Hepatocyte (in vitro differentiated cells): Measurements from ENCODE around the gene FAM24B.

Experiments used
- CTCF ChIP-seq: fragments of 200-600 bp; sonication (generic); IDR thresholded peaks from 2 replicates; pipeline ENCODE4 v1.5.1; 2016; ENCODE audit warnings: antibody characterized with exemption, mild to moderate bottlenecking; ENCODE audit not compliant: poor library complexity
- EZH2phosphoT487 ChIP-seq: fragments of 200-600 bp; sonication (generic); IDR thresholded peaks from one replicate; pipeline ENCODE4 v1.6.1; 2018; ENCODE audit warnings: antibody characterized with exemption, mild to moderate bottlenecking, low read depth, moderate library complexity; ENCODE audit not compliant: unreplicated experiment, severe bottlenecking

DNA sequence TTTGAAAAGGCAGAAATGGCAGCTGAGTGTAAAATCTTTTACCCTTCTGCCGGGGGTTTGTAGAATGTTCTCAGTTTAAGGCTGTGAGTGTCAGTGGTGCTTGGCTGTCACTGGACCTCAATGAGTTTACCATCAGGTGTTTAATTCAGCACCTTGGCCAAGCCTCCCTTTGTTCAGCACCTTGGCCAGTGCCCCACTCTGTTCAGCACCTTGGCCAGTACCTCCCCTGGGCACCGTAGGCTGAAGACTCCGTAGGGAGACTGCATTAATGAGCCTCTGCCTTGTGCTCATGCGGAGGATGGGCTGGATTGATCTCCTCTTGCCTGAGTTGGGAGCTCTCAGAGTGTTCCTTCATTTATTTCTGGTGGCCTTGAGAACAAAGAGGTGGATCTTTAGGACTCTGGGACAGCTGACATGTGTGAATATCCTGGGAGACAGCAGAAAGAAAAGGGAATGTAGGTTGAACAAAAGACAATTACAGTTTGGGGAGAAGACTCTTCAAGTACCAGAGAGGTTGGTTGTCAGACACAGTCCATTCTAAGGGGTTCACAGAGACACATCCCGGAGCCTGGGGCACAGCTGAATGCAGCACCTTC is 32.6 kb upstream of the FAM24B start:
- TF ChIP-seq CTCF (no peak), EZH2phosphoT487 (no peak)
